ENCODE measurements around the gene MFN1.

DNA sequence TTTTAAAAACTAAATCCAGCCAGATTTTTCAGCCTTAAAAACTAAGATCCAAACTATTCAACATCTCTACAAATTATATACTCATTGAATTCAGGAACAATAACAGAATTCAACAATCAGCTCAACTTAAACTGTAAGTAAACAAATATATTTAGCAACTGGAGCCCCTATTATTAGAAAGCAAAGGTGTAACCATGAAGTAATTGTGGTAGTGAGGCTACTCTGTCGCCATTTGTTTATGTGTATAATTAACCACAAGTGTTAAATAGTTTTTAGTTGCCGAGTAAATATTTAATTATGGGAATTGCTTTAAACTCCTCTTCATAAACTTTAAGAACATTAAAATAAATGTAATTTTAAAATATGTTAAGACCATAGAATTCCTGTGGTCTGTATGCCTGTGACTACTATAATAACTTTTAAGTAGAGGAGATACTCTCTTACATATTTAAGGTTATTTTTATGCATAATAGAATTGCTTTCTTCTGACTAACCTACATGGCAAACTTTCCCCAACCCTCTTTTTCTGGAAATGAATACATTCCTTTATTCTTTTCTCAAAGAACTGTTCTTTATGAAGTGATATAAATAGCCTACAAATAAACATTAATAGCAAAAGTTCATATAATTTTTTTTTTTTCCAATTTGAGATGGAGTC, 51.2 kb downstream of the MFN1 start:
- TF ChIP-seq CTCF (IDR thresholded peaks at IDR 0.05) (no peak), POLR2A (IDR thresholded peaks at IDR 0.05) (no peak), POLR2AphosphoS5 (IDR thresholded peaks at IDR 0.05) (no peak)
